Skeletal muscle satellite cell (primary cell): ENCODE measurements around the gene KRTAP5-1. TPM values are rescaled to one million over a fixed set of nuclear protein-coding genes. Genes with fewer than 3 reads are reported as not detected.
"Not testable (repeated sequence)": the region's sequence is repeated elsewhere in the genome, so short reads cannot be mapped to it uniquely, and the experiment has no call there.

Experiments
- H3K27me3 ChIP-seq: 2 replicates; pipeline ENCODE4 v1.7.0; 2013; ENCODE audit warnings: low read length; ENCODE audit not compliant: control insufficient read depth, insufficient read depth
- H3K36me3 ChIP-seq: 2 replicates; pipeline ENCODE4 v1.7.0; 2013; ENCODE audit warnings: mild to moderate bottlenecking, control low read depth, low read length; ENCODE audit not compliant: insufficient read depth
- H3K4me1 ChIP-seq: 2 replicates; pipeline ENCODE4 v1.7.0; 2013; ENCODE audit warnings: low read length; ENCODE audit not compliant: control insufficient read depth, insufficient read depth
- H3K4me2 ChIP-seq: 2 replicates; pipeline ENCODE4 v1.7.0; 2013; ENCODE audit warnings: mild to moderate bottlenecking, low read length
- H3K4me3 ChIP-seq: 2 replicates; pipeline ENCODE4 v1.7.0; 2013; ENCODE audit warnings: low read length
- H3K9ac ChIP-seq: 2 replicates; pipeline ENCODE4 v1.7.0; 2013; ENCODE audit warnings: mild to moderate bottlenecking, low read depth, low read length, moderate library complexity
- H3K9me3 ChIP-seq: replicated peaks from 2 replicates; pipeline ENCODE4 v1.7.0; 2013; ENCODE audit warnings: mild to moderate bottlenecking, control low read depth, low read length
- total RNA-seq: library from RNA; depleted of rRNA; stranded (reverse); fragments of >200 nt; gene quantifications from 2 replicates; pipeline ENCODE4 v1.2.3, GENCODE V29; 2012; rRNA removed

Gene KRTAP5-1
- total RNA-seq: not detected in 2 replicates

GRCh38 chr11:1584661-1585370 is at the start of gene KRTAP5-1:
Gene KRTAP5-1 (minus strand): TSS chr11:1585283. CDS start chr11:1585249, 34 bp downstream.
- H3K9ac ChIP-seq, H3K4me1 ChIP-seq, H3K4me3 ChIP-seq, H3K9me3 ChIP-seq, H3K36me3 ChIP-seq, H3K4me2 ChIP-seq: not testable (repeated sequence)
- H3K27me3 ChIP-seq: peaks cover 29% of the 10 kb centered on the region

GRCh38 chr11:1633864-1634263 is 48.8 kb upstream of the KRTAP5-1 start:
- Histone ChIP-seq H3K4me1 (no peaks in the 10 kb centered on the region), H3K9ac (no peak overlapping the region), H3K4me2 (no peak overlapping the region), H3K27me3 (peaks cover 71% of the 10 kb centered on the region), H3K36me3 (no peaks in the 10 kb centered on the region), H3K9me3 (no peaks in the 10 kb centered on the region), H3K4me3 (no peak overlapping the region)

- no peaks in the 10 kb centered on the region for H3K36me3 ChIP-seq
- H3K4me1 ChIP-seq: no peaks in the 10 kb centered on the region
- no peak overlapping the region for H3K4me2 ChIP-seq
- peaks cover 78% of the 10 kb centered on the region for H3K27me3 ChIP-seq
- H3K9ac ChIP-seq: no peak overlapping the region
- H3K9me3 ChIP-seq: no peaks in the 10 kb centered on the region
- H3K4me3 ChIP-seq: no peak overlapping the region
Observed at GRCh38 chr11:1632053-1632714, 47.1 kb upstream of the KRTAP5-1 start.

- H3K9me3 ChIP-seq: no peaks in the 10 kb centered on the region
- H3K36me3 ChIP-seq: no peaks in the 10 kb centered on the region
- H3K4me3 ChIP-seq: no peak overlapping the region
- no peak overlapping the region for H3K4me2 ChIP-seq
- H3K9ac ChIP-seq: no peak overlapping the region
- peaks cover 82% of the 10 kb centered on the region for H3K27me3 ChIP-seq
- no peaks in the 10 kb centered on the region for H3K4me1 ChIP-seq
Observed at GRCh38 chr11:1631066-1631568, 46.0 kb upstream of the KRTAP5-1 start.

- Histone ChIP-seq H3K4me3 (no peak overlapping the region), H3K9me3 (no peaks in the 10 kb centered on the region), H3K36me3 (no peaks in the 10 kb centered on the region), H3K27me3 (peaks cover 81% of the 10 kb centered on the region), H3K4me1 (no peaks in the 10 kb centered on the region), H3K9ac (no peak overlapping the region), H3K4me2 (no peak overlapping the region)
Observed at GRCh38 chr11:1630271-1630670, 45.2 kb upstream of the KRTAP5-1 start.

- no peak within 1 kb of the TSS for H3K4me3 ChIP-seq
- H3K4me1 ChIP-seq: no peaks in the 10 kb centered on the region
- no peaks in the 10 kb centered on the region for H3K36me3 ChIP-seq
- H3K9ac ChIP-seq: no peak within 1 kb of the TSS
- no peak within 1 kb of the TSS for H3K4me2 ChIP-seq
- H3K27me3 ChIP-seq: peaks cover 82% of the 10 kb centered on the region
- no peaks in the 10 kb centered on the region for H3K9me3 ChIP-seq
Observed at GRCh38 chr11:1629326-1630185, 44.5 kb upstream of the KRTAP5-1 start, which contains the start of gene KRTAP5-5. Gene KRTAP5-5 (plus strand): TSS chr11:1629775. CDS start chr11:1629841, 66 bp downstream.

GRCh38 chr11:1628506-1629325 is 43.6 kb upstream of the KRTAP5-1 start:
- Histone ChIP-seq H3K4me3 (no peak overlapping the region), H3K4me1 (no peaks in the 10 kb centered on the region), H3K4me2 (no peak overlapping the region), H3K9me3 (no peaks in the 10 kb centered on the region), H3K9ac (no peak overlapping the region), H3K27me3 (peaks cover 79% of the 10 kb centered on the region), H3K36me3 (no peaks in the 10 kb centered on the region)

GRCh38 chr11:1625541-1625940 is 40.5 kb upstream of the KRTAP5-1 start:
- Histone ChIP-seq H3K4me2 (no peak overlapping the region), H3K4me1 (no peaks in the 10 kb centered on the region), H3K9ac (no peak overlapping the region), H3K36me3 (no peaks in the 10 kb centered on the region), H3K9me3 (no peaks in the 10 kb centered on the region), H3K27me3 (peaks cover 58% of the 10 kb centered on the region), H3K4me3 (no peak overlapping the region)

- no peaks in the 10 kb centered on the region for H3K4me1 ChIP-seq
- H3K27me3 ChIP-seq: peaks cover 55% of the 10 kb centered on the region
- H3K4me2 ChIP-seq: no peak overlapping the region
- H3K4me3 ChIP-seq: no peak overlapping the region
- H3K36me3 ChIP-seq: no peaks in the 10 kb centered on the region
- H3K9ac ChIP-seq: no peak overlapping the region
- no peaks in the 10 kb centered on the region for H3K9me3 ChIP-seq
Observed at GRCh38 chr11:1624621-1625020, 39.5 kb upstream of the KRTAP5-1 start.

- H3K9ac ChIP-seq: no peak overlapping the region
- H3K36me3 ChIP-seq: no peaks in the 10 kb centered on the region
- H3K4me2 ChIP-seq: no peak overlapping the region
- H3K4me1 ChIP-seq: no peaks in the 10 kb centered on the region
- peaks cover 51% of the 10 kb centered on the region for H3K27me3 ChIP-seq
- no peak overlapping the region for H3K4me3 ChIP-seq
- H3K9me3 ChIP-seq: no peaks in the 10 kb centered on the region
Observed at GRCh38 chr11:1623716-1624115, 38.6 kb upstream of the KRTAP5-1 start.
